HG02798 (cell line): ENCODE measurements around the gene CLEC14A.

Experiments used
- ATAC-seq: cut with Tn5 transposase; IDR thresholded peaks from one replicate; pipeline ENCODE4 v1.9.1; 2021; ENCODE audit warnings: mild to moderate bottlenecking; ENCODE audit not compliant: unreplicated experiment, poor library complexity

CLEC14A gene

GRCh38 chr14:38207736-38208617 is 47.9 kb downstream of the CLEC14A start, which contains the start of gene SSTR1:
Gene SSTR1 (plus strand): TSS chr14:38207904. CDS start chr14:38209390, 1,486 bp downstream.
- no peak for ATAC-seq

- ATAC-seq, result no peak
Measured at GRCh38 chr14:38207377-38207735, 48.5 kb downstream of the CLEC14A start.

- ATAC-seq, result no peak
Measured at GRCh38 chr14:38206689-38207376, 49.1 kb downstream of the CLEC14A start.

- no peak for ATAC-seq
Measured at GRCh38 chr14:38205949-38206665, 49.8 kb downstream of the CLEC14A start.

GRCh38 chr14:38205119-38205813 is 50.6 kb downstream of the CLEC14A start:
- ATAC-seq, result no peak

- no peak for ATAC-seq
Measured at GRCh38 chr14:38204719-38205115, 51.2 kb downstream of the CLEC14A start.
